ENCODE measurements around the gene CAPNS1.
A peak's percentile ranks its signal among the peaks of the same experiment; 100 is the strongest.
"Not testable (repeated sequence)": the region's sequence is repeated elsewhere in the genome, so short reads cannot be mapped to it uniquely, and the experiment has no call there.

CAPNS1 gene

GRCh38 chr19:36151144-36152018 is 11.5 kb downstream of the CAPNS1 start:
- no peak for DNase-seq

- DNase-seq, result no peak
Measured at GRCh38 chr19:36152019-36152351, 12.1 kb downstream of the CAPNS1 start.

- no peak for DNase-seq
Measured at GRCh38 chr19:36152352-36153091, 12.7 kb downstream of the CAPNS1 start, which contains the start of gene COX7A1. TSS of gene COX7A1 (minus strand) at chr19:36152447. CDS start at chr19:36152407, 40 bp downstream.

DNA sequence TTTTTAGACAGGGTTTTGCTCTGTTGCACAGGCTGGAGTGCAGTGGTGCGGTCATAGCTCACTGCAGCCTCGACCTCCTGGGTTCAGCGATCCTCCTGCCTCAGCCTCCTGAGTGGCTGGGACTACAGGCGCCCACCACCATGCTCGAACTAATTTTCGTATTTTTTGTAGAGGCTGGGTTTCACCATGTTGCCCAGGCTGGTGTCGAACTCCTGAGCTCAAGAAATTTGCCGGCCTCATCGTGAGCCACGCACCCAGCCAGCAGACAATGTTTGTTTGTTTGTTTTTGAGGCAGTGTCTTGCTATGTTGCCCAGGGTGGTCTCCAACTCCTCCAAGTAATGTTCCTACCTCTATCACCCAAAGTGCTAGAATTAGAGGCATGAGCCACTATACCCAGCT is 13.3 kb downstream of the CAPNS1 start:
- no peak for DNase-seq

GRCh38 chr19:36160821-36161596 is 21.1 kb downstream of the CAPNS1 start:
- no peak for DNase-seq

DNA sequence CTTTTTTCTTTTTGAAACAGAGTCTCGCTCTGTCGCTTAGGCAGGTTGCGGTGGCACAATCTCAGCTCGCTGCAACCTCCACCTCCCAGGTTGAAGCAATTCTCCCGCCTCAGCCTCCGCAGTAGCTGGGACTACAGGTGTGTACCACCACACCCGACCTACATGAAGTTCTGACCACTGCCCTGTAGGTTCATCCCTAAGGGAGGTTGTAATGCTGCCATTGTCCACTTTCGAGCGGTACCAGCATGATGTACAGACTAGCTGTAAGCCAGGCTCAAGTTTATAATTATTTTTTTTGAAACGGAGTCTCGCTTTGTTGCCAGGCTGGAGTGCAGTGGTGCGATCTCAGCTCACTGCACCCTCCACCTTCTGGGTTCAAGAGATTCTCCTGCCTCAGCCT is 23.9 kb downstream of the CAPNS1 start:
- DNase-seq, result no peak

DNA sequence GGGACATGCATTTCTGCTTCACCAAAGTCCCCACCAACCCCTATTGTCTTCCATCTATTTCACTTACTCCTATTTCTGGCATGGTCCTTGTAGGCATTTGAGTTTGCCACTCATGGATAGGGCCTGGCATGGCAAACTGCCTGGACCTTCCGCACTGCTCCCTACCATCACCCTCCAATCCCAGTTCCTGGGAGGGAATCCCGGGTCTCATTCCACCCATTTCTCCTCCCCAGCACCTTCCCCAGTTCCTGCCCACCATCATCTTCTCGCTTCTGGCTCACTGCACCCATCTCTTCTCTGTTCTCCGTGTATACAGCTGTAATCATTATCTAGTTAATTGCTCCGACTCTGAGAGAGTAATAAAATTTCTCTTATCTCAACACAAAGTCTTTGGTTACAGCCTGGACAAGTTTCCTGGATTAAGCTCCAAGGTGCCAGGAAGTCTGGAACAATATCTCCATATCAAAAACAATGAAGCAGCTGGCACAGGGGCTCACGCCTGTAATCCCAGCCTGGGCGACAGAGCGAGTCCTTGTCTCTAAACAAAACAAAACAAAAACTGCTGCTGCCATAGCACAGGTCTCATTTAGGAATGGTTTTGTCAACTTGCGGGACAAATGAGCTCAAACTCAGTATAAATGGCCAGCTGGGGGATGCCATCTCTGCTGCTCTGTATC is 29.4 kb downstream of the CAPNS1 start:
- DNase-seq, result peak in 2 of 3 experiments; percentile 52 to 68

DNA sequence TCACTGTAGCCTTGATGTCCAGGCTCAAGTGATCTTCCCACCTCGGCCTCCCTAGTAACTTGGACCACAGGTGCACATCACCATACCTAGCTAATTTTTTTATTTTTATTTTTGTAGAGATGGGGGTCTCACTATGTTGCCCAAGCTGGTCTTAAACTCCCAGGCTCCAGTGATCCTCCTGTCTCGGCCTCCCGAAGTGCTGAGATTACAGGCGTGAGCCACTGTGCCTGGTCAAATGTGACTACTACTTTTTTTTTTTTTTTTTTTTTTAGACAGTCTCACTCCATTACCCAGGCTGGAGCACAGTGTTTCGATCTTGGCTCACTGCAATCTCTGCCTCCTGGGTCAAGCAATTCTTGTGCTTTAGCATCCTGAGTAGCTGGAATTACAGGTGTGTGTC is 33.0 kb downstream of the CAPNS1 start:
- DNase-seq, result no peak

DNA sequence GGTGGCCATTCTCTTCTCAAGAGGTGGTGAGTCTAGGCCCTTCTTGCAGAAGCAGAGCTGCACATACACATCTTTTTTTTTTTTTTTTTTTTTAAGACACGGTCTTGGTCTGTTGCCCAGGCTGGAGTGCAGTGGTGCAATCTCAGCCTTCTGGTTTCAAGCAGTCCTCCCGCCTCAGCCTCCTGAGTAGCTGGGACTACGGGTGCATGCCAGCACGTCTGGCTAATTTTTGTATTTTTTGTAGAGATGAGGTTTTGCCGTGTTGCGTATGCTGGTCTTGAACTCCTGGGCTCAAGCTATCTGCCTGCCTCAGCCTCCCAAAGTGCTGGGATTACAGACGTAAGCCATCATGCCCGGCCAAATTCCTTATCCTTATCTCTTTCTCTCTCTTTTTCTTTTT is 34.0 kb downstream of the CAPNS1 start:
- DNase-seq, result not testable (repeated sequence)

- DNase-seq, result not testable (repeated sequence)
Measured at GRCh38 chr19:36179077-36179476, 39.2 kb downstream of the CAPNS1 start.

- no peak for DNase-seq
Measured at GRCh38 chr19:36182612-36183244, 42.9 kb downstream of the CAPNS1 start.

- DNase-seq, result no peak
Measured at GRCh38 chr19:36183245-36183628, 43.4 kb downstream of the CAPNS1 start.

DNA sequence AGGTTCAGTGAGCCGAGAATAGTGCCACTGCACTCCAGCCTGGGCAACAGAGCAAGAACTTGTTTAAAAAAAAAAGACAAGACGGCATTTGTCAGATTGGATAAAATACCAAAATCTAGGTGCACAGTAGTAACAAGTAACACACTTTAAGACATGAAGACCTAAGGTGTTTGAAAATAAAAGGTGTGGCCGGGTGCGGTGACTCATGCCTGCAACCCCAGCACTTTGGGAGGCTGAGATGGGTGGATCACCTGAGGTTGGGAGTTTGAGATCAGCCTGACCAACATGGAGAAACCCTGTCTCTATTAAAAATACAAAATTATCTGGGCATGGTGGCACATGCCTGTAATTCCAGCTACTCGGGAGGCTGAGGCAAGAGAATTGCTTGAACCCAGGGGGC is 46.9 kb downstream of the CAPNS1 start:
- not testable (repeated sequence) for DNase-seq

GRCh38 chr19:36196249-36196648 is 56.4 kb downstream of the CAPNS1 start:
- no peak for DNase-seq

DNA sequence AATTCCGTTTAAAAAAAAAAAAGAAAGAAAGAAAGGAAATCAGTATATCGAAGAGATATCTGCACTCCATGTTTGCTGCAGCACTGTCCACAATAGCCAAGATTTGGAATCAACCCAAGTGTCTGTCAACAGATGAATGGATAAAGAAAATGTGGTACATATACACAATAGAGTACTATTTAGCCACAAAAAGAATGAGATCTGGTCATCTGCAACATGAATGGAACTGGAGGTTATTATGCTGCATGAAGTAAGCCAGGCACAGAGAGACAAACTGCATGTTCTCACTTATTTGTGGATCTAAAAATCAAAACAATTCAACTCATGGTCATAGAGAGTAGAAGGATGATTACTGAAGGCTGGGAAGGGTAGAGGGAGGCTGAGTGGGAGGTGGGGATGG is 58.3 kb downstream of the CAPNS1 start:
- DNase-seq, result no peak
